ENCODE data around the gene HSF2BP. TPM values are rescaled to one million over a fixed set of nuclear protein-coding genes. Genes with fewer than 3 reads are reported as not detected.

Gene HSF2BP
- total and polyA plus RNA-seq, 7 donors, result 0.16 to 0.83 (median 0.46) TPM

DNA sequence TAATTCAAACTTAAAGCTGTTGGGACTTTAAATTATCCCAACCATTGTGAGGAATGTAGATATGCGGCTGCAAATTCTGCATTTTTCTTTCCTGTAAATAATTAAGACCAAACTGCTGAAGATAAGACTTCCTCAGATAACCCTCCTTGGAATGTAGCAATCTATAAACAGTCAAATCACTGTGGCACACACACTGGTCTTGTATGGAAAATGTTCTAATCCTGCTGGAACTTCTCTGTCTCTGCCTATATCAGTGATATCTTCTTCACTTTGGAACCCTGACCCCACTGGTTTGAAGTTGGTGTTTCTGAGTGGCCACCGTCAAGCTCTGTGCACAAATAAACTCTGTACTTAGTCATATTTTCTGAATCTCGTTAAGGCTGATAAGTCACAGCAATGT lies 32.9 kb downstream of the HSF2BP start:
- Histone ChIP-seq H3K27ac (no peak overlapping the region), H3K36me3 (no peaks in the 10 kb centered on the region), H3K9me3 (no peaks in the 10 kb centered on the region), H3K4me3 (no peak overlapping the region), H3K4me1 (no peaks in the 10 kb centered on the region), H3K27me3 (no peaks in the 10 kb centered on the region)
- intact Hi-C loops (cut with DNase I), result no loop called here
- WGBS, 2 donors, result 36 to 61% methylated on average over 3 of the region's 3 CpGs
- DNase-seq, result no peak
- TF ChIP-seq EP300 (IDR thresholded peaks at IDR 0.05) (no peak), POLR2AphosphoS5 (IDR thresholded peaks at IDR 0.05) (no peak), POLR2A (IDR thresholded peaks at IDR 0.05) (no peak)
- TF ChIP-seq, protein P1, sequence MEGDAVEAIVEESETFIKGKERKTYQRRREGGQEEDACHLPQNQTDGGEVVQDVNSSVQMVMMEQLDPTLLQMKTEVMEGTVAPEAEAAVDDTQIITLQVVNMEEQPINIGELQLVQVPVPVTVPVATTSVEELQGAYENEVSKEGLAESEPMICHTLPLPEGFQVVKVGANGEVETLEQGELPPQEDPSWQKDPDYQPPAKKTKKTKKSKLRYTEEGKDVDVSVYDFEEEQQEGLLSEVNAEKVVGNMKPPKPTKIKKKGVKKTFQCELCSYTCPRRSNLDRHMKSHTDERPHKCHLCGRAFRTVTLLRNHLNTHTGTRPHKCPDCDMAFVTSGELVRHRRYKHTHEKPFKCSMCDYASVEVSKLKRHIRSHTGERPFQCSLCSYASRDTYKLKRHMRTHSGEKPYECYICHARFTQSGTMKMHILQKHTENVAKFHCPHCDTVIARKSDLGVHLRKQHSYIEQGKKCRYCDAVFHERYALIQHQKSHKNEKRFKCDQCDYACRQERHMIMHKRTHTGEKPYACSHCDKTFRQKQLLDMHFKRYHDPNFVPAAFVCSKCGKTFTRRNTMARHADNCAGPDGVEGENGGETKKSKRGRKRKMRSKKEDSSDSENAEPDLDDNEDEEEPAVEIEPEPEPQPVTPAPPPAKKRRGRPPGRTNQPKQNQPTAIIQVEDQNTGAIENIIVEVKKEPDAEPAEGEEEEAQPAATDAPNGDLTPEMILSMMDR (IDR thresholded peaks at IDR 0.05), result no peak

DNA sequence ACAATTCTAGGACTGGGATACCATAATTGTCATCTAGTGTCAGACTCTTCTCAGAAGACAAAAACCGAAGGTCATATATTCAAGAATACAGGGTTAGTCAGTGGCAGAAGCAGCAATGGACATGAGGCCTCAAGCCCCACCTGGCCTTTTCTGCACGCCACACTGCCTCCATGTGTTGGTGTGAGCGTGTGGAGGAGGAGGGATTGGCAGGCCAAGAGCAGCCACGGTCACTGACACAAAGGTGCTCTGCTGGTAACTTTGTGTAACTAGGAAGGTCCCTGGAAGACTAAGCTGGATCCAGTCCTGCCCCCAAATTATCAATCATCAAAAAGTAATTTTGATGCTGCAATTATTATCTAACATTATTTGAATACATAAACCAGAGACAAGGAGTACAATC lies 34.9 kb downstream of the HSF2BP start:
- DNase-seq, result no peak
- Histone ChIP-seq H3K4me3 (no peak overlapping the region), H3K9me3 (peaks cover 0 to 5% (median 2%) of the 10 kb centered on the region in 4 donors), H3K27me3 (no peaks in the 10 kb centered on the region), H3K27ac (no peak overlapping the region), H3K4me1 (no peaks in the 10 kb centered on the region), H3K36me3 (no peaks in the 10 kb centered on the region)
- intact Hi-C loops (cut with DNase I), result no loop called here
- 92 to 94% methylated on average over 4 of the region's 4 CpGs for WGBS, 2 donors
- TF ChIP-seq, protein P1 (IDR thresholded peaks at IDR 0.05), result no peak
- TF ChIP-seq EP300 (IDR thresholded peaks at IDR 0.05) (no peak), POLR2AphosphoS5 (IDR thresholded peaks at IDR 0.05) (no peak), POLR2A (IDR thresholded peaks at IDR 0.05) (no peak)

DNA sequence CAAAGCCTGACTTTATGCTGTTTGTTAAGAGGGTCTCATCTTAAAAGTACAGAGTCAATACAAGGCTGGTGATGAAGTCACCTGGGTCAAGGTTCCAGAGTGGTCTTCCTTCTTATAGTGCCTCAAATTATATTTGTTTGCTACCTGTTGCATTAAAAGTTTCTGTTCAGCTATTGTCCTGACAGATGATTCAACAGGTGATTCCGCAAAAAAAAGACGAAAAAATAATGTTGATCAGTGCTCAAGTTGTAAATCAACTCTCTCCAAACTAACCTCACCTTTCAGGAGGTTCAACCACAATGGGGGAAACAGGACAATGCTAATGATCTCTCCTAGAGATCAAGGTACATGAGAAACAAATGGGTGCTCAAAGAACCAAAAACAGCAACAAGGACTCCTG lies 35.7 kb downstream of the HSF2BP start:
- WGBS, 2 donors, result 96 to 97% methylated on average over 2 of the region's 2 CpGs

DNA sequence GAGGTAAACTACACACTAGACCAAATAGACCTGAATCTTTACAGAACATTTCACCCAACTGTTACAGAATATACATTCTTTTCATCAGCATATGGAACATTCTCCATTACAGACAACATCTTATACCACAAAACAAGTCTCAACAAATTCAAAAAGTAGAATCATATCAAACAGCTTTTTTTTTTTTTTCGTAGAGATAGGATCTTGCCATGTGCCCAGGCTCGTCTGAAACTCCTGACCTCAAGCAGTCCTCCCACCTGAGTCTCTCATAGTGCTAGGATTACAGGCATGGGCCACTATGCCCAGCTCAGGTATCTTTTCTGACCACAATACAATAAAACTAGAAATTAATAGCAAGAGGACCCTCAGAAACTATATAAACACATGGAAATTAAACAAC lies 36.5 kb downstream of the HSF2BP start:
- Histone ChIP-seq H3K27ac (no peak overlapping the region), H3K36me3 (no peaks in the 10 kb centered on the region), H3K27me3 (no peaks in the 10 kb centered on the region), H3K9me3 (peaks cover 0 to 5% (median 2%) of the 10 kb centered on the region in 4 donors), H3K4me3 (no peak overlapping the region), H3K4me1 (no peaks in the 10 kb centered on the region)
- no peak for TF ChIP-seq POLR2AphosphoS5 (IDR thresholded peaks at IDR 0.05)
- TF ChIP-seq EP300 (IDR thresholded peaks at IDR 0.05), result no peak
- no peak for TF ChIP-seq POLR2A (IDR thresholded peaks at IDR 0.05)
- TF ChIP-seq, protein P1 (IDR thresholded peaks at IDR 0.05), result no peak
- no peak for DNase-seq
- WGBS, 2 donors, result 81 to 91% methylated on average over 2 of the region's 2 CpGs
- intact Hi-C loops (cut with DNase I), result no loop called here

More for the DNA sequence above, 35.7 kb downstream of the HSF2BP start:
- H3K9me3 ChIP-seq, result peaks cover 0 to 5% (median 2%) of the 10 kb centered on the region in 4 donors
- intact Hi-C loops (cut with DNase I), result no loop called here
- no peaks in the 10 kb centered on the region for H3K36me3 ChIP-seq
- TF ChIP-seq, protein P1 (IDR thresholded peaks at IDR 0.05), result no peak
- TF ChIP-seq EP300 (IDR thresholded peaks at IDR 0.05), result no peak
- TF ChIP-seq POLR2AphosphoS5 (IDR thresholded peaks at IDR 0.05), result no peak
- no peak for TF ChIP-seq POLR2A (IDR thresholded peaks at IDR 0.05)
- no peaks in the 10 kb centered on the region for H3K4me1 ChIP-seq
- DNase-seq, result no peak
- no peak overlapping the region for H3K4me3 ChIP-seq
- H3K27ac ChIP-seq, result no peak overlapping the region
- no peaks in the 10 kb centered on the region for H3K27me3 ChIP-seq

DNA sequence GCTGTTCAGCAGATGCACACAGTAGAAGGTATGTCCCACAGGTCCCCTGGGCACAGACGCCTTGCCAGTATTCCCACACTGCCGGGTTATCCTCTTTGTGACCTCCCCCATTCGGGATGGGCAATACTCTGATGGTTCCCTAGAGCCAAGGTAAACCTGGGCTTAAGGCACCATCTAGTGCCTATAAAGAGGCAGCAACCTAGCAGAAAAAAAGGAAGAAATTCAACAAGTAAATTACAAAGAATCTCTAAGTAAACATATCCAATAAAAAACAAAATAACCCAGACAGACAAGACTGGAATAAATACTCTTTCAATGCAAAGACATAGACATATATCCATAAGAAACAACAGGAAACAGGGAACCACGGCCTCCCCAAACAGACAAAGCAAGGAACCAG lies 39.4 kb downstream of the HSF2BP start:
- no peak overlapping the region for H3K27ac ChIP-seq
- DNase-seq, result no peak
- 62 to 89% methylated on average over 4 of the region's 4 CpGs for WGBS, 2 donors
- TF ChIP-seq POLR2AphosphoS5 (IDR thresholded peaks at IDR 0.05) (no peak), EP300 (IDR thresholded peaks at IDR 0.05) (no peak), POLR2A (IDR thresholded peaks at IDR 0.05) (no peak)
- TF ChIP-seq, protein P1 (IDR thresholded peaks at IDR 0.05), result no peak
- intact Hi-C loops (cut with DNase I), result no loop called here
- H3K36me3 ChIP-seq, result no peaks in the 10 kb centered on the region
- H3K4me3 ChIP-seq, result no peak overlapping the region
- H3K27me3 ChIP-seq, result no peaks in the 10 kb centered on the region
- H3K4me1 ChIP-seq, result no peaks in the 10 kb centered on the region
- peaks cover 0 to 5% (median 2%) of the 10 kb centered on the region in 4 donors for H3K9me3 ChIP-seq
